ENCODE measurements around the gene ST8SIA3.
"Not testable (repeated sequence)": the region's sequence is repeated elsewhere in the genome, so short reads cannot be mapped to it uniquely, and the experiment has no call there.

ST8SIA3 gene

GRCh38 chr18:57366528-57367081 lies 14.2 kb downstream of the ST8SIA3 start:
- no peak for DNase-seq

DNA sequence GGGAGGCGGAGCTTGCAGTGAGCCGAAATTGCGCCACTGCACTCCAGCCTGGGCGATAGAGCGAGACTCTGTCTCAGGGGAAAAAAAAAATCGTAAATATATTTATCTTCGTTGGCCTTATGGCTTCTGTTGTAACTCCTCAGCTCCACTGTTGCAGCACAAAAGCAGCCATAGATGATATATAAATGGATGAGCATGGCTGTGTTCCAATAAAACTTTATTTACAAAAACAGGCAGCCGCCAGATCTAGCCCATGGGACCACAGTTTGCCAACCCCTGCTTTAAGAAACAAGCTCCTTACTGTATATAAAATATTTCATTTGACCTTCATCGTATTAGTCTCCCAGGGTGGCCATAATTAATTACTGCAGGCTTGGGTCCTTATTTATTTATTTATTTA lies 20.1 kb downstream of the ST8SIA3 start:
- DNase-seq, result no peak

DNA sequence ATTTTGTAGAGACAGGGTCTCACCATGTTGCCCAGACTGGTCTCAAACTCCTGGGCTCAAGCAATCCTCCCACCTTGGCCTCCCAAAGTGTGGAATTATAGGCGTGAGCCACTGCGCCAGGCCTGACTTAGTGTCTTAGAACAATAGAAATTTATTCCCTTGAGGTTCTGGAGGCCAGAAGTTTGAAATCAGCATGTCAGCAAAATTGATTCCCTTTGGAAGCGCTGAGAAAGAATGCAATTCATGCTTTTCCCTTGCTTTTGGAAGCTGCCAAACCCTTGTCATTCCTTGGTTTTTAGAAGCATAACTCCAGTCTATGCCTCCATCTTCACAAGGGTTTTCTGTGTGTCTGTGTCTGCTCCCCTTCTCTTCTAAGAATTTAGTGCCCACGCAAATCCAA lies 20.7 kb downstream of the ST8SIA3 start:
- DNase-seq, result no peak

DNA sequence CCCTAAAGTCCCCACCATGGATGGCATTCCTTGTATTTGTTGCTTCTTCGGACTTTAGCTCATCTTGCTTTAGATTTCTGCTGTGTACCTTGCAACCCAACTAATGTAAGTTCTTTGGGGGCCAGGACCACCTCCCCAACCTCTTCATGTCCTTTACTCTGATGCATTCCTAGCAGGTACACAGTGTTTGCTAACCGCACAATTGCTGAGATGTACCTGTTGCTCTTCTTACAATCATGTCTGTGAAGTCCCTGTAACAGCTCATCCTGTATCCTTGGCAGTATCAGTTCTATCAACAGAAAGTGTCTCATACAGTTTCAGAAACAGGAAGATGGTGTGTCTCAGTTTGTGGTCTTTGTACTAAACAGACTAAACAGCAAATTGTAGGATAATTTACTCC lies 24.1 kb downstream of the ST8SIA3 start:
- DNase-seq, result no peak

- no peak for DNase-seq
Measured at GRCh38 chr18:57389271-57389670, 36.9 kb downstream of the ST8SIA3 start.

GRCh38 chr18:57390044-57390443 lies 37.7 kb downstream of the ST8SIA3 start:
- no peak for DNase-seq

DNA sequence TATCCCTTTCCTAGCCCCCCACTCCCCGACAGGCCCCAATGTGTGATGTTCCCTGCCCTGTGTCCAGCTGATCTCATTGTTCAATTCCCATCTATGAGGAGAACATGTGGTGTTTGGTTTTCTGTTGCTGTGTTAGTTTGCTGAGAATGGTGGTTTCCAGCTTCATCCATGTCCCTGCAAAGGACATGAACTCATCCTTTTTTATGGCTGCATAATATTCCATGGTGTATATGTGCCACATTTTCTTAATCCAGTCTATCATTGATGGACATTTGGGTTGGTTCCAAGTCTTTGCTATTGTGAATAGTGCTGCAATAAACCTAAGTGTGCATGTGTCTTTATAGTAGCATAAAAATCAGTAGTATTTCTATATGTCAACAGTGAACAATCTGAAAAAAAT lies 42.4 kb downstream of the ST8SIA3 start:
- not testable (repeated sequence) for DNase-seq

- DNase-seq, result not testable (repeated sequence)
Measured at GRCh38 chr18:57396831-57397230, 44.5 kb downstream of the ST8SIA3 start.

- no peak for DNase-seq
Measured at GRCh38 chr18:57397440-57398132, 45.2 kb downstream of the ST8SIA3 start.

GRCh38 chr18:57404345-57404744 lies 52.0 kb downstream of the ST8SIA3 start:
- no peak for DNase-seq

DNA sequence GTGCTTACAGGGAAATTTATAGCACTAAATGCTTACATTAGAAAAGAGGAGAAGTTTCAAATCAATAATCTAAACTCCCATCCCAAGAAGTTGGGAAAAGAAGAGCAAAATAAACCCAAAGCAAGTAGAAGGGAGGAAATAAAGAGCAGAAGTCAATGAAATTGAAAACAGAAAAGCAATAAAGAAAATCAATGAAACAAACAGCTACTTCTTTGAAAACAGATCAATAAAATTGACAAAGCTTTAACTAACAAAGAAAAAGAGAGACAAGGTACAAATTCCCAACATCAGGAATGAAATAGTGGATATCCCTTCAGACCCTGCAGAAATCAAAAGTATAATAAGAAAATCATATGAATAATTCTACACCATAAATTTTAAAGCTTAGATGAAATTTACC lies 57.3 kb downstream of the ST8SIA3 start:
- DNase-seq, result no peak

DNA sequence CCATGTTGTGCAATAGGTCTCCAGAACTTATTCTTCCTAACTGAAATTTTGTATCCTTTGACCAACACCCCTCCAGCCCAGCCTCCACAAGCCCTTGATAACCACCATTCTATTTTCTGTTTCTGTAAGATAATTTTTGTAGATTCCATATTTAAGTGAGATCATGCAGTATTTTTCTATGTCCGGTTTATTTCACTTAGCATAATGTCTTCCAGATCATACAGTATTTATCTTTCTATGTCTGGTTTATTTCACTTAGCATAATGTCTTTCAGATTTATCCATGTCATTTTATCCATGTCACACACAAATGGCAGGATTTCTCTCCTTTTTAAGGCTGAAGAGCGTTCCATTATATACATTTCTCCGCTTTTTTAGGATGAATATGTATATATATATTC lies 58.4 kb downstream of the ST8SIA3 start:
- DNase-seq, result no peak

- no peak for DNase-seq
Measured at GRCh38 chr18:57416542-57416941, 64.2 kb downstream of the ST8SIA3 start.
